H9 (cell line): ENCODE measurements around the gene AMN. TPM values are rescaled to one million over a fixed set of nuclear protein-coding genes. Genes with fewer than 3 reads are reported as not detected.

Experiments used
- DNase-seq: peaks from one replicate; pipeline ENCODE4 v3.0.0-alpha.2; 2017
- H2AFZ ChIP-seq: one replicate; pipeline ENCODE4 v1.6.1; 2013; ENCODE audit warnings: mild to moderate bottlenecking, low read length, control low read depth, moderate library complexity
- H2AK5ac ChIP-seq: 2 replicates; pipeline ENCODE4 v1.6.1; 2013; ENCODE audit warnings: low read length, control low read depth, mixed read lengths; ENCODE audit not compliant: insufficient read length
- H2BK120ac ChIP-seq: one replicate; pipeline ENCODE4 v1.6.1; 2013; ENCODE audit warnings: low read depth, mild to moderate bottlenecking, low read length, control low read depth, inconsistent platforms; ENCODE audit not compliant: poor library complexity, severe bottlenecking
- H2BK12ac ChIP-seq: 2 replicates; pipeline ENCODE4 v1.6.1; 2013; ENCODE audit warnings: low read length, control low read depth, mixed read lengths, low read depth; ENCODE audit not compliant: insufficient read length
- H2BK15ac ChIP-seq: 2 replicates; pipeline ENCODE4 v1.6.1; 2013; ENCODE audit warnings: low read depth, low read length, control low read depth
- H2BK20ac ChIP-seq: one replicate; pipeline ENCODE4 v1.6.1; 2013; ENCODE audit warnings: low read depth, mild to moderate bottlenecking, low read length, control low read depth, inconsistent platforms; ENCODE audit not compliant: poor library complexity, severe bottlenecking
- H2BK5ac ChIP-seq: 2 replicates; pipeline ENCODE4 v1.6.1; 2013; ENCODE audit warnings: low read length, control low read depth, mixed read lengths; ENCODE audit not compliant: insufficient read length
- H3K14ac ChIP-seq: 2 replicates; pipeline ENCODE4 v1.6.1; 2013; ENCODE audit warnings: low read length, control low read depth; ENCODE audit not compliant: insufficient read depth
- H3K18ac ChIP-seq: 2 replicates; pipeline ENCODE4 v1.6.1; 2013; ENCODE audit warnings: low read depth, mild to moderate bottlenecking, mixed read lengths, low read length, control low read depth; ENCODE audit not compliant: insufficient read length
- H3K23ac ChIP-seq: 2 replicates; pipeline ENCODE4 v1.6.1; 2013; ENCODE audit warnings: low read length, control low read depth, mixed read lengths, low read depth; ENCODE audit not compliant: insufficient read length
- H3K23me2 ChIP-seq: 2 replicates; pipeline ENCODE4 v1.6.1; 2013; ENCODE audit warnings: low read depth, mild to moderate bottlenecking, mixed read lengths, low read length, control low read depth; ENCODE audit not compliant: insufficient read length, poor library complexity, severe bottlenecking
- H3K27ac ChIP-seq: 2 replicates; pipeline ENCODE4 v1.5.1; 2013; ENCODE audit warnings: low read length, control low read depth, mixed read lengths, low read depth; ENCODE audit not compliant: insufficient read length
- H3K27me3 ChIP-seq: 2 replicates; pipeline ENCODE4 v1.6.1; 2013; ENCODE audit warnings: low read length, control low read depth, inconsistent platforms; ENCODE audit not compliant: insufficient read depth
- H3K4ac ChIP-seq: 2 replicates; pipeline ENCODE4 v1.6.1; 2013; ENCODE audit warnings: low read depth, mild to moderate bottlenecking, control low read depth, inconsistent platforms, low read length, moderate library complexity
- H3K4me1 ChIP-seq: 2 replicates; pipeline ENCODE4 v1.6.1; 2013; ENCODE audit warnings: low read length, control low read depth, inconsistent platforms; ENCODE audit not compliant: insufficient read depth
- H3K4me2 ChIP-seq: 2 replicates; pipeline ENCODE4 v1.6.1; 2013; ENCODE audit warnings: low read length, control low read depth, mixed read lengths; ENCODE audit not compliant: insufficient read length, insufficient read depth
- H3K56ac ChIP-seq: 2 replicates; pipeline ENCODE4 v1.6.1; 2013; ENCODE audit warnings: low read depth, mild to moderate bottlenecking, mixed read lengths, low read length, control low read depth; ENCODE audit not compliant: insufficient read length
- H3K79me1 ChIP-seq: 2 replicates; pipeline ENCODE4 v1.6.1; 2013; ENCODE audit warnings: low read depth, mild to moderate bottlenecking, moderate library complexity, low read length, control low read depth, inconsistent platforms; ENCODE audit not compliant: insufficient read depth, poor library complexity, severe bottlenecking
- H3K79me2 ChIP-seq: 2 replicates; pipeline ENCODE4 v1.6.1; 2013; ENCODE audit warnings: low read length, control low read depth, inconsistent platforms; ENCODE audit not compliant: insufficient read depth
- H3K9ac ChIP-seq: 2 replicates; pipeline ENCODE4 v1.6.1; 2013; ENCODE audit warnings: low read length, control low read depth, mixed read lengths; ENCODE audit not compliant: insufficient read length; ENCODE audit errors: extremely low read depth
- H3K9me3 ChIP-seq: one replicate; pipeline ENCODE4 v1.6.1; 2013; ENCODE audit warnings: low read depth, low read length, inconsistent platforms; ENCODE audit not compliant: control insufficient read depth
- H3T11ph ChIP-seq: one replicate; pipeline ENCODE4 v1.6.1; 2013; ENCODE audit warnings: mild to moderate bottlenecking, low read length, control low read depth, inconsistent platforms
- H4K20me1 ChIP-seq: one replicate; pipeline ENCODE4 v1.6.1; 2013; ENCODE audit not compliant: control insufficient read depth, insufficient read length, insufficient read depth
- H4K5ac ChIP-seq: 2 replicates; pipeline ENCODE4 v1.6.1; 2013; ENCODE audit warnings: low read depth, mild to moderate bottlenecking, mixed read lengths, low read length, control low read depth; ENCODE audit not compliant: insufficient read length
- H4K8ac ChIP-seq: replicated peaks from 2 replicates; pipeline ENCODE4 v1.6.1; 2013; ENCODE audit warnings: low read length, control low read depth, mixed read lengths, low read depth; ENCODE audit not compliant: insufficient read length
- H4K91ac ChIP-seq: 2 replicates; pipeline ENCODE4 v1.6.1; 2013; ENCODE audit warnings: low read depth, mild to moderate bottlenecking, moderate library complexity, mixed read lengths, low read length, control low read depth; ENCODE audit not compliant: insufficient read length
- H3K27ac Mint-ChIP-seq, 3 experiments: 2 replicates in 2 of 3; 3 replicates in 1 of 3; pipeline ENCODE4 v1.8.0; 2020 to 2021; ENCODE audit warnings: mixed read lengths in 3 of 3, mild to moderate bottlenecking in 1 of 3, moderate library complexity in 1 of 3
- H3K27me3 Mint-ChIP-seq: 2 replicates; pipeline ENCODE4 v1.8.0; 2021; ENCODE audit warnings: low read depth, mild to moderate bottlenecking, moderate library complexity, mixed read lengths
- H3K36me3 Mint-ChIP-seq, 3 experiments: 2 replicates in 2 of 3; 3 replicates in 1 of 3; pipeline ENCODE4 v1.8.0; 2020 to 2021; ENCODE audit warnings: low read depth in 3 of 3, mixed read lengths in 3 of 3; ENCODE audit not compliant: insufficient read depth in 1 of 3
- H3K4me1 Mint-ChIP-seq, 2 experiments: 2 replicates each; pipeline ENCODE4 v1.8.0; 2020; ENCODE audit warnings: mixed read lengths in 2 of 2
- H3K4me3 Mint-ChIP-seq, 2 experiments: 2 replicates in 1 of 2; 3 replicates in 1 of 2; pipeline ENCODE4 v1.8.0; 2020 to 2021; ENCODE audit warnings: mild to moderate bottlenecking in 2 of 2, mixed read lengths in 2 of 2, moderate library complexity in 1 of 2
- H3K9me3 Mint-ChIP-seq, 2 experiments: 2 replicates in 1 of 2; 3 replicates in 1 of 2; pipeline ENCODE4 v1.8.0; 2020; ENCODE audit warnings: mild to moderate bottlenecking in 2 of 2, mixed read lengths in 2 of 2, moderate library complexity in 1 of 2
- CTCF ChIP-seq: fragments of 200-600 bp; sonication (generic); conservative IDR thresholded peaks from 3 replicates; pipeline ENCODE4 v1.8.0; 2021; ENCODE audit warnings: antibody characterized with exemption, mild to moderate bottlenecking
- WGBS: extraction: QIAGEN DNeasy Blood & Tissue Kit; methylation state at CpG from one replicate; pipeline ENCODE4 v1.1.7; 2013; ENCODE audit warnings: missing lambda C conversion rate, low lambda C conversion rate, mixed read lengths; ENCODE audit not compliant: insufficient read length; ENCODE audit errors: extremely low coverage; 5-methylcytosine and 5-hydroxymethylcytosine counted together
- total RNA-seq: library from RNA; stranded (reverse); gene quantifications from 2 replicates; pipeline ENCODE4 v1.2.1, GENCODE V29; 2021

AMN gene
- total RNA-seq, 1 experiment from 2014 or later, result 1.9 TPM

- no peaks in the 10 kb centered on the region for H3K27me3 ChIP-seq
- H3K27me3 Mint-ChIP-seq, result no peaks in the 10 kb centered on the region; the same call in 1 of the 2 replicates
- H3K4me3 Mint-ChIP-seq, result no peak overlapping the region
- peaks cover 15 to 90% (median 47%) of the 10 kb centered on the region in 3 experiments; a peak in 6 of 7 replicates for H3K36me3 Mint-ChIP-seq
- no peak overlapping the region for H2BK5ac ChIP-seq
- no peak for DNase-seq
- peaks cover 2% of the 10 kb centered on the region for H4K20me1 ChIP-seq
- no peaks in the 10 kb centered on the region for H3K79me2 ChIP-seq
- no peak overlapping the region for H2BK20ac ChIP-seq
- no peak overlapping the region for H2BK12ac ChIP-seq
- no peak overlapping the region for H4K8ac ChIP-seq
- H3K23ac ChIP-seq, result no peak overlapping the region
- no peak for TF ChIP-seq CTCF
- no peak overlapping the region for H4K91ac ChIP-seq
- H3K4me1 ChIP-seq, result no peaks in the 10 kb centered on the region
- H3K18ac ChIP-seq, result no peak overlapping the region
- no peaks in the 10 kb centered on the region for H3K9me3 Mint-ChIP-seq
- H3T11ph ChIP-seq, result no peak overlapping the region
- no peak overlapping the region for H3K4me2 ChIP-seq
- no peak overlapping the region for H2BK120ac ChIP-seq
- H3K79me1 ChIP-seq, result no peaks in the 10 kb centered on the region
- H2AFZ ChIP-seq, result no peak overlapping the region
- no peak overlapping the region for H3K14ac ChIP-seq
- H3K27ac ChIP-seq, result no peak overlapping the region
- H3K23me2 ChIP-seq, result no peaks in the 10 kb centered on the region
- H3K4ac ChIP-seq, result no peak overlapping the region
- no peaks in the 10 kb centered on the region for H3K4me1 Mint-ChIP-seq
- H3K9ac ChIP-seq, result no peak overlapping the region
- no peaks in the 10 kb centered on the region for H3K9me3 ChIP-seq
- H3K56ac ChIP-seq, result no peak overlapping the region
- WGBS, result no CpG with 5 or more reads among the region's 8 CpGs
- H4K5ac ChIP-seq, result no peak overlapping the region
- no peak overlapping the region for H2AK5ac ChIP-seq
- no peak overlapping the region for H2BK15ac ChIP-seq
- no peak overlapping the region for H3K27ac Mint-ChIP-seq
These were observed 57.9 kb downstream of the AMN start for GRCh38 chr14:102980409-102980810.

Other genes starting within 250 kb of the AMN start
- 9.6 TPM in 2 replicates for gene TRAF3, start 145.2 kb upstream of the AMN start, total RNA-seq
- 97.3 and 103 TPM in 2 replicates for gene CDC42BPB, start 134.9 kb downstream of the AMN start, total RNA-seq
- gene LBHD2, start 161.5 kb downstream of the AMN start, total RNA-seq, result not detected in 2 replicates
- 0.39 and 0.42 TPM in 2 replicates for gene EXOC3L4, start 172.1 kb downstream of the AMN start, total RNA-seq
- 29.3 and 29.7 TPM in 2 replicates for gene TNFAIP2, start 200.8 kb downstream of the AMN start, total RNA-seq